Naive thymus-derived CD4-positive, alpha-beta T cell (primary cell): ENCODE measurements around the gene PLA2G6. TPM values are rescaled to one million over a fixed set of nuclear protein-coding genes. Genes with fewer than 3 reads are reported as not detected.

Source experiments
- ATAC-seq: fragments of 150-1000 bp; cut with Tn5 transposase; 2 replicates; pipeline ENCODE4 v1.10.0; 2021; ENCODE audit warnings: mild to moderate bottlenecking, moderate library complexity
- CTCF ChIA-PET: fragments of 350-600 bp; sonication (Branson Sonifier 250); formaldehyde crosslinking; loops from one replicate; lab custom pipeline; 2021; ENCODE audit warnings: antibody characterized with exemption; lab: Charles Lee
- POLR2A ChIA-PET: fragments of 350-600 bp; sonication (Branson Sonifier 250); formaldehyde crosslinking; loops from one replicate; lab custom pipeline; 2021; ENCODE audit warnings: antibody characterized with exemption, inconsistent platforms; lab: Charles Lee
- DNase-seq, 9 donors: peaks; one replicate each; pipeline versions ENCODE4 v3.0.0 to v3.0.0-alpha.2; 2020 to 2022; ENCODE audit warnings: mixed read lengths in 1 of 9
- H3K27ac ChIP-seq: one replicate; pipeline ENCODE4 v1.7.0; 2013; ENCODE audit warnings: mild to moderate bottlenecking, low read depth, low read length, moderate library complexity
- H3K27me3 ChIP-seq, 2 donors: one replicate each; pipeline ENCODE4 v1.7.0; 2013; ENCODE audit warnings: low read length in 2 of 2, mild to moderate bottlenecking in 2 of 2, moderate library complexity in 2 of 2; ENCODE audit not compliant: control insufficient read depth in 2 of 2, insufficient read depth in 2 of 2
- H3K36me3 ChIP-seq, 3 experiments: 1 replicate in 2 of 3; 2 replicates in 1 of 3; pipeline ENCODE4 v1.7.0; 2013; ENCODE audit warnings: low read length in 3 of 3, mild to moderate bottlenecking in 3 of 3, moderate library complexity in 1 of 3; ENCODE audit not compliant: insufficient read depth in 3 of 3, control insufficient read depth in 2 of 3
- H3K4me1 ChIP-seq, 2 donors: one replicate each; pipeline ENCODE4 v1.7.0; 2013; ENCODE audit warnings: low read length in 2 of 2, mild to moderate bottlenecking in 2 of 2, moderate library complexity in 1 of 2; ENCODE audit not compliant: control insufficient read depth in 2 of 2, insufficient read depth in 2 of 2
- H3K4me3 ChIP-seq: 2 replicates; pipeline ENCODE4 v1.7.0; 2013; ENCODE audit warnings: mild to moderate bottlenecking, low read length
- H3K9me3 ChIP-seq, 3 experiments: 1 replicate in 2 of 3; 2 replicates in 1 of 3; pipeline ENCODE4 v1.7.0; 2013; ENCODE audit warnings: low read length in 3 of 3; ENCODE audit not compliant: control insufficient read depth in 2 of 3
- H3K27ac Mint-ChIP-seq, 9 donors: one replicate each; pipeline ENCODE4 v1.8.0; 2020 to 2022; ENCODE audit warnings: mixed read lengths in 9 of 9, mild to moderate bottlenecking in 8 of 9, moderate library complexity in 5 of 9, inconsistent platforms in 2 of 9
- H3K27me3 Mint-ChIP-seq, 5 donors: one replicate each; pipeline ENCODE4 v1.8.0; 2021 to 2022; ENCODE audit warnings: mixed read lengths in 5 of 5, mild to moderate bottlenecking in 1 of 5
- H3K36me3 Mint-ChIP-seq, 5 donors: one replicate each; pipeline ENCODE4 v1.8.0; 2020 to 2022; ENCODE audit warnings: mixed read lengths in 5 of 5, mild to moderate bottlenecking in 3 of 5, inconsistent platforms in 1 of 5
- H3K4me1 Mint-ChIP-seq, 7 donors: one replicate each; pipeline ENCODE4 v1.8.0; 2020 to 2022; ENCODE audit warnings: mixed read lengths in 7 of 7, mild to moderate bottlenecking in 3 of 7, inconsistent platforms in 1 of 7
- H3K4me3 Mint-ChIP-seq, 10 donors: one replicate each; pipeline ENCODE4 v1.8.0; 2020 to 2022; ENCODE audit warnings: mild to moderate bottlenecking in 10 of 10, mixed read lengths in 10 of 10, moderate library complexity in 6 of 10, inconsistent platforms in 2 of 10
- H3K9me3 Mint-ChIP-seq, 11 donors: one replicate each; pipeline ENCODE4 v1.8.0; 2020 to 2022; ENCODE audit warnings: mixed read lengths in 11 of 11, mild to moderate bottlenecking in 4 of 11, inconsistent platforms in 1 of 11, moderate library complexity in 1 of 11
- intact Hi-C, 2 donors: fragments of 100-400 bp; cut with micrococcal nuclease; formaldehyde crosslinking; loops; one replicate each; pipeline ENCODE4 v1.15.1; 2023
- polyA plus RNA-seq, 2 donors: library from polyadenylated mRNA; unstranded; fragments of 300-500 nt; fragmentation: Illumina TruSeq; gene quantifications; one replicate each; pipeline ENCODE4 v1.2.3, GENCODE V29; 2021
- total RNA-seq, 6 experiments: library from RNA in 5 of 6; stranded (reverse) in 5 of 6; gene quantifications; 1 replicate in 5 of 6; 2 replicates in 1 of 6; pipeline ENCODE4 v1.2.3 and lab custom pipeline; 2021 to 2026

The PLA2G6 gene, protein sequence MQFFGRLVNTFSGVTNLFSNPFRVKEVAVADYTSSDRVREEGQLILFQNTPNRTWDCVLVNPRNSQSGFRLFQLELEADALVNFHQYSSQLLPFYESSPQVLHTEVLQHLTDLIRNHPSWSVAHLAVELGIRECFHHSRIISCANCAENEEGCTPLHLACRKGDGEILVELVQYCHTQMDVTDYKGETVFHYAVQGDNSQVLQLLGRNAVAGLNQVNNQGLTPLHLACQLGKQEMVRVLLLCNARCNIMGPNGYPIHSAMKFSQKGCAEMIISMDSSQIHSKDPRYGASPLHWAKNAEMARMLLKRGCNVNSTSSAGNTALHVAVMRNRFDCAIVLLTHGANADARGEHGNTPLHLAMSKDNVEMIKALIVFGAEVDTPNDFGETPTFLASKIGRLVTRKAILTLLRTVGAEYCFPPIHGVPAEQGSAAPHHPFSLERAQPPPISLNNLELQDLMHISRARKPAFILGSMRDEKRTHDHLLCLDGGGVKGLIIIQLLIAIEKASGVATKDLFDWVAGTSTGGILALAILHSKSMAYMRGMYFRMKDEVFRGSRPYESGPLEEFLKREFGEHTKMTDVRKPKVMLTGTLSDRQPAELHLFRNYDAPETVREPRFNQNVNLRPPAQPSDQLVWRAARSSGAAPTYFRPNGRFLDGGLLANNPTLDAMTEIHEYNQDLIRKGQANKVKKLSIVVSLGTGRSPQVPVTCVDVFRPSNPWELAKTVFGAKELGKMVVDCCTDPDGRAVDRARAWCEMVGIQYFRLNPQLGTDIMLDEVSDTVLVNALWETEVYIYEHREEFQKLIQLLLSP
- 100 to 1,000 TPM in 3 of 5 experiments, 10 to 100 TPM in 2; 66.5 to 252 (median 105) TPM for total RNA-seq
- polyA plus RNA-seq = 1 to 10 TPM; 4.8 to 8.3 TPM
- total RNA-seq (lab: John Stamatoyannopoulos, UW) = 57.7 reads per million, percentile 74 among the genes with 10 or more reads in this experiment

DNA sequence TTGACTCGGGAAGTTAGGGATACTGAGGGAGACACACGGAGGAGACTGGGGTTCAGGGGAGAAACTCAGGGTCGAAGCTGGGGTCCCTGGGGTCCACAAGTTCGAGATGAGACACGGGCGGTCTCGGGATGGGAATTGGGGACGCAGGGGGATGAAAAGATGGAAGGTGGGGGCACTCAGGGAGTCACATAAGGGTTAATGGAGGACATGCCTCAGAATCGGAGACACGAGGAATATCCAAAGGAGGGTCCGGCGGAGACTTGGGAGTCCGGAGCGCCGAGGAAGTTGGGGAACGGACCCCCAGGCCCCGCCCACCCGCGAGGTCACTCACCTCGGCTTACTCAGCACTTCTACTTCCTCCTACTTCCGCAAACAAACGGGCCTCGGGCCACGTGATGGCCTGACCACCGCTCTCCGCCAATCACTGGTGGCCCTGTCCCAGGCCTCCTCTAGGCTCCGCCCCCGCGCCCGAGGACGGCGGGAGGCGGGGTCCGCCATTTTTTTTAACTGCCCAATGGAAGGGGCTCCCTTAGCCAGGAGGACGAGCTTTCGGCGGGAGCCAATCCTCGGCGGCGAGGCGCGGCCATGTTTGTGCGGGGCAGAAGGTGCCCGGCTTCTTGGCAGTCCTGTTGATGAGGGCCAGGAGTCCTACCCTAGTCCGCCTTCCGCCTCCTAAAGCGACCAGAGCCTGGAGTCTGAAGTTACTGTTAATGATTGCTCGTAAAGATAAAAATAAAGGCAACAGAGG lies at the start of gene PLA2G6:
Gene PLA2G6, minus strand, starts transcription at position 378 of the 748 bp plus-strand sequence. CDS start 12,404 bp downstream, outside the sequence.
- Mint-ChIP-seq H3K27ac (peak within 1 kb of the TSS; percentile 36 to 94 (median 89)), H3K9me3 (peaks cover 0 to 1% (median 0%) of the 10 kb centered on the region in 11 donors), H3K27me3 (peaks cover 0 to 14% (median 0%) of the 10 kb centered on the region in 5 donors), H3K36me3 (peaks cover 0 to 5% (median 0%) of the 10 kb centered on the region in 5 donors), H3K4me3 (peak within 1 kb of the TSS; percentile 88 to 100 (median 94)), H3K4me1 (peaks cover 34 to 50% (median 42%) of the 10 kb centered on the region in 7 donors)
- H3K4me3 ChIP-seq = peak within 1 kb of the TSS; percentile 90
- ATAC-seq = peak; percentile 96
- intact Hi-C loops = loop anchor here (1.0 to 10.0 kb wide), 12 partner anchors 20 to 519 kb away; partner anchors contain the start of genes DMC1 (in 2 of the 2), MAFF (in 2 of the 2), TMEM184B (in 2 of the 2) and ANKRD54 (in 1 of the 2)
- H3K27ac ChIP-seq = peak within 1 kb of the TSS; percentile 67
- no peaks in the 10 kb centered on the region for H3K36me3 ChIP-seq
- ChIA-PET POLR2A (interaction anchor here (0.5 to 2.6 kb wide), 6 partner anchors 17 to 117 kb away, joined by 3 to 21 read pairs (median 4); partner anchors contain the start of gene MAFF), CTCF (interaction anchor here (1.4 kb wide), 1 partner anchor 67 kb away, joined by 3 read pairs; no protein-coding TSS in a partner anchor)
- no peaks in the 10 kb centered on the region for H3K27me3 ChIP-seq
- no peaks in the 10 kb centered on the region for H3K9me3 ChIP-seq
- peak; percentile 86 to 99 (median 90) for DNase-seq
- peaks cover 16 to 31% of the 10 kb centered on the region in 2 donors for H3K4me1 ChIP-seq

DNA sequence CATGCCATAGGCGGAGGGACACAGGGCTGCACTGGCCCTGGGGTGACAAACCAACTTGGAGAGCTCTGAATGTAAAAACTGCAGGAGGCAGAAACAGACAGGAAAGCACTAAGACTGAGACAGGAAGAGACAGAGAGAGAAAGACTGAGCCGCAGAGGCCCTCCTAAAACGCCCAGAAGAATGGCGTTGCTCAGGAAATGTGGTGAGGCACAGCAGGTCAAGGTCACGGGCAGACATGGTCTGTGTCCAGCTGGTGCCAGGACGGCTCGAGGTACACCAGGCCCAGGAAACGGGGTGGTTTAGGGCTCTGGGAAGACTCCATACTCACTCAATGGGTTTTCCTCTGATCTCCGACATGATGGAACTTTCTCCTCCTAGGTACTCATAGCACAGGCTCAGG lies 49.3 kb upstream of the PLA2G6 start:
- peaks cover 0 to 84% (median 9%) of the 10 kb centered on the region in 3 experiments for H3K36me3 ChIP-seq
- intact Hi-C loops = loop anchor here in 1 of 2 donors (1.0 kb wide), 1 partner anchor 117 kb away; no protein-coding TSS in a partner anchor
- no peaks in the 10 kb centered on the region for H3K4me1 ChIP-seq
- H3K27me3 ChIP-seq = no peaks in the 10 kb centered on the region
- ChIA-PET CTCF (interaction anchor here (0.5 to 1.9 kb wide), 3 partner anchors 114 to 178 kb away, joined by 4 to 16 read pairs (median 6); no protein-coding TSS in a partner anchor), POLR2A (no interaction called here)
- peak overlapping the region in 1 of 9 donors; percentile 9 for H3K27ac Mint-ChIP-seq
- ATAC-seq (no peak), DNase-seq (no peak)
- no peak overlapping the region for H3K27ac ChIP-seq
- peaks cover 0 to 11% (median 0%) of the 10 kb centered on the region in 7 donors for H3K4me1 Mint-ChIP-seq
- no peaks in the 10 kb centered on the region for H3K9me3 Mint-ChIP-seq
- H3K4me3 Mint-ChIP-seq = no peak overlapping the region
- no peaks in the 10 kb centered on the region for H3K9me3 ChIP-seq
- H3K27me3 Mint-ChIP-seq = no peaks in the 10 kb centered on the region
- no peak overlapping the region for H3K4me3 ChIP-seq
- H3K36me3 Mint-ChIP-seq = peaks cover 0 to 24% (median 6%) of the 10 kb centered on the region in 5 donors

DNA sequence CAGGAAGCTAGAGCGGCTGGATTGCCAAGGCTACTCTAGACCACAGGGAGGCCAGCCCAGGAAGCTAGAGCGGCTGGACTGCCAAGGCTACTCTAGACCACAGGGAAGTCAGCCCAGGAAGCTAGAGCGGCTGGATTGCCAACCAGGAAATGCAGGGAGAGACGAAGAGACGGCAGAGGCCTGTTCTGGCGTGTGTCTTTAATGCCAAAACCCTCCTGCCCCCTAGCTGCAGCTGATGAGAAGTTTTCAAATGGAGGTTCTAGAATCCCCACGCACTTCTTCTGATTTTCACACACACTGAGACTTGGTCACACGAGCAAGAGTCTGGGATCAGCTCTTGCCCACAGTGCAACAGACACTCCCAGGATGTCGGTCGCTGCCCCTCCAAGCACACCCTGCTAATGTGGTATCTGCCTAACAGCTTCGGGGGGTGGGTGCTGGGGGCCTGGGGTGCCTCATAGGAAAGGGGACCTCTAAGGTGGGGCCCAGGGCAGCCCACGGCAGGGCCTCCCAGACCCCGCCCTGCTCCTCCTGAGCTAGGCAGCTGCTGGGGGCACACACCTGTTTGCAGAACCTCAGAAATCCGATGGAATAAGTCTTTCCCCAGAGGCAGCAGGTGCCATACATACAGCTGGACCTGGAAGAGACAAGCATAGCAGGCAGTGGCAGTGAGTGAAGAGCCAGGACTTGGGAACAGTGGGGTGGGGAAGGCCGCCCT lies 48.6 kb upstream of the PLA2G6 start:
- DNase-seq (peak in 7 of 9 donors; percentile 14 to 48 (median 38)), ATAC-seq (peak; percentile 78)
- POLR2A ChIA-PET = no interaction called here
- no peaks in the 10 kb centered on the region for H3K9me3 Mint-ChIP-seq
- no peaks in the 10 kb centered on the region for H3K27me3 Mint-ChIP-seq
- peak overlapping the region in 1 of 9 donors; percentile 9 for H3K27ac Mint-ChIP-seq
- Histone ChIP-seq H3K27me3 (no peaks in the 10 kb centered on the region), H3K9me3 (no peaks in the 10 kb centered on the region), H3K4me3 (no peak overlapping the region), H3K4me1 (no peaks in the 10 kb centered on the region), H3K36me3 (peaks cover 0 to 84% (median 9%) of the 10 kb centered on the region in 3 experiments), H3K27ac (no peak overlapping the region)
- CTCF ChIA-PET = interaction anchor here (0.5 to 1.9 kb wide), 6 partner anchors 24 to 178 kb away, joined by 3 to 16 read pairs (median 4); no protein-coding TSS in a partner anchor
- H3K4me1 Mint-ChIP-seq = peaks cover 0 to 11% (median 0%) of the 10 kb centered on the region in 7 donors
- H3K4me3 Mint-ChIP-seq = no peak overlapping the region
- intact Hi-C loops = loop anchor here in 1 of 2 donors (1.0 kb wide), 1 partner anchor 116 kb away; no protein-coding TSS in a partner anchor
- H3K36me3 Mint-ChIP-seq = peaks cover 0 to 24% (median 5%) of the 10 kb centered on the region in 5 donors

DNA sequence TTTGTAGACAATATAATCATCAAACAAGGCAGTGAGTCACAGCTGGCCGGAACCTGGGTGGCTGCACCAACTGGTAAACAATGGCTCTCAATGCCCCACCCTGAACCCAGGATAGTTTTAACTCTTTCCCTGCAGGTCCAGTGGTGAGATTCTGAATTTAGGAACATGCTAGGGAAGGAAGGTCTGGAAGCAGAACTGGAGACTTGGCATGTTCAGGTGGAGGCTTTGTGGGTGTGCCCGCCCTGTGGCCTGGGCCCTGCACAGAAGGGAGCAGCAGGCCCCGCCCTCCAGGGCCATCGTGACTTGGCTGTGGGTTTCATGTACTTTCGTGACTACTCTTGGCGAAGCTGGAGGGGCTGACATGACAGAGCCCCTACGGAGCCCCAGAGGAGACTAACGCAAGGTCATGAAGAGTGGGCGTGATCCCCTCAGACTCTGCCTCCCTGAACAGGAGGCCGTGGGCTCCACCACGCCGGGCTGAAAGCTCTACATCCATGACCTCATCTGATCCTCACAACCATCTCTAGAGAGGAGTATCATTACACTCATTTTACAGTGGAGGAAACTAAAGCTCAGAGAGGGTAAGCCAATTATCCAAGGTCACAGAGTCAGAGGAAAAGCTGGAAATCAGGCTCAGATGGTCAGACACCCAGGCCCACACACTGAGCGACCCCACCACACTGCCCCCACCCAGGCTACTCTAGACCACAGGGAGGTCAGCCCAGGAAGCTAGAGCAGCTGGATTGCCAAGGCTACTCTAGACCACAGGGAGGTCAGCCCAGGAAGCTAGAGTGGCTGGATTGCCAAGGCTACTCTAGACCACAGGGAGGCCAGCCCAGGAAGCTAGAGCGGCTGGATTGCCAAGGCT lies 47.5 kb upstream of the PLA2G6 start:
- no peak overlapping the region for H3K4me3 Mint-ChIP-seq
- no peaks in the 10 kb centered on the region for H3K27me3 Mint-ChIP-seq
- peaks cover 0 to 11% (median 0%) of the 10 kb centered on the region in 7 donors for H3K4me1 Mint-ChIP-seq
- ChIA-PET CTCF (interaction anchor here (0.5 to 1.9 kb wide), 5 partner anchors 38 to 176 kb away, joined by 3 to 16 read pairs (median 4); no protein-coding TSS in a partner anchor), POLR2A (no interaction called here)
- ATAC-seq (no peak), DNase-seq (no peak)
- H3K9me3 ChIP-seq = no peaks in the 10 kb centered on the region
- H3K36me3 Mint-ChIP-seq = peaks cover 0 to 28% (median 5%) of the 10 kb centered on the region in 5 donors
- no peaks in the 10 kb centered on the region for H3K4me1 ChIP-seq
- intact Hi-C loops = no loop called here
- peaks cover 0 to 84% (median 9%) of the 10 kb centered on the region in 3 experiments for H3K36me3 ChIP-seq
- H3K27ac Mint-ChIP-seq = peak overlapping the region in 2 of 9 donors; percentile 25 to 60
- no peaks in the 10 kb centered on the region for H3K9me3 Mint-ChIP-seq
- no peak overlapping the region for H3K27ac ChIP-seq
- no peak overlapping the region for H3K4me3 ChIP-seq
- H3K27me3 ChIP-seq = no peaks in the 10 kb centered on the region

DNA sequence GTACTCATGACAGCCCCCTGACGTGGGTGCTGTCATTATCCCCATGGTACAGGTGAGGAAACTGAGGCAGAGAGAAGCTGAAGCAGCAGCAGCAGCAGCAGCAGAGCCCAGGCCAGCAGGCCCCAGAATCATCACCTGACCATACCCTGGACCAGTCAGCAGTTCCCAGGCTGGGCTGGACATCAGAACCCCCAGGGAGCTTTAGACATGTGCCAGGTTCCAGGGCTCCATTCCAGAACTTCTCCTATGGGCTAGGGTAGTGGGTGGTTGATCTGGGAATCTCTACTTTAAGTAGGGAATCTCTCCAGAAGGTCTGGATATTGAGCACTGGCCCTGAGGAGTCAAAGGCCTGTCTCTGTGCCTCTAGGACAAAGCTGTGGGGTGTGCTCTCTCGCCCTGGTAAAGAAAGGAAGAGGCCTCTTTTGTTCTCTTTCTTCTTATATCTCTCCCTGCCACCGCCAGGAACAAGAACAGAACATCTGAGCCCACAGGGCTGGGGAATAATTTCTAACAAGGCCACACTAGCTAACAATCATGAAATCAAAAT lies 46.8 kb upstream of the PLA2G6 start:
- intact Hi-C loops = no loop called here
- Mint-ChIP-seq H3K9me3 (no peaks in the 10 kb centered on the region), H3K4me3 (no peak overlapping the region), H3K27me3 (no peaks in the 10 kb centered on the region), H3K27ac (peak overlapping the region in 2 of 9 donors; percentile 25 to 60), H3K4me1 (peaks cover 0 to 11% (median 0%) of the 10 kb centered on the region in 7 donors), H3K36me3 (peaks cover 0 to 28% (median 5%) of the 10 kb centered on the region in 5 donors)
- H3K4me3 ChIP-seq = no peak overlapping the region
- ATAC-seq (no peak), DNase-seq (no peak)
- H3K27ac ChIP-seq = no peak overlapping the region
- no peaks in the 10 kb centered on the region for H3K4me1 ChIP-seq
- POLR2A ChIA-PET = no interaction called here
- no peaks in the 10 kb centered on the region for H3K27me3 ChIP-seq
- CTCF ChIA-PET = no interaction called here
- peaks cover 0 to 84% (median 9%) of the 10 kb centered on the region in 3 experiments for H3K36me3 ChIP-seq
- no peaks in the 10 kb centered on the region for H3K9me3 ChIP-seq
